Fibroblast of skin of left biceps (primary cell): ENCODE data around the gene VIM.

Source experiments
- DNase-seq, 2 experiments: peaks; one replicate each; pipeline ENCODE4 v3.0.0-alpha.2; 2013; ENCODE audit warnings: low read depth in 2 of 2

Gene VIM

DNA sequence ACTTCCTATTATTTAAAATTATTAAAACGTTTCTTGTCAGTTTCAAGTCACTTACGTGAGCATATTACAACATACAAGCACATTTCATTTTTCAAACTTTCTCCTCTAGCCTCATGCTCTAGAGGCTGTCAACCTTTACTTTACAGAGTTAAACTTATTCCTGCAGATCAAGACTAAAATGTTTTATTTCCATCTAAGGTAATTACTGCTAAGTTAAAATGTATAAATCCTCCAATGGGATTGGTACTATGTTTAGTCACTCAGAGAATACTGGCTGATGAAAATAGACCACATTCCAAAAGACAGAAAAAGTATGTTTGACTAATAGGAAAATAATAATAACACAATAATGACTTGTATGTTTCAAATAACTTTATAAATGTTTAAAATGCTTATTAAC, 18.2 kb upstream of the VIM start:
- no peak for DNase-seq

DNA sequence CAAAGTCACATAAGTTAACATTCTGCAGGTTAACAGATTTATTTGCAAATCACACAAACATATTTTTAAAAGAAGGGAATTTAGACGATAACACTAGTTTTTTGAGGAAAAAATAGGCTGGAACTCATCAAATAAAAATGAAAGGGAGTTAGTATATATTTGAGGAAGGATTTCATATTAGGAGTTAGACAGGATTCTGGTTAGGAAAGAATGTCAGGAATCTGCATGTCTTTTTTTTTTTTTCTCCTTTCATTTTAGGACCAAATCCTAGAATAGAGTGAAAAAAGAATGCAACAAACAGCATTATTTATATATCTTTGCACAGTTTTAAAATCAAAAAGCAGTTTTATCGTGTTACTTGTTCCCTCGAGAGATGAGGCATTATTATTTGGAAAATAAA, 17.7 kb upstream of the VIM start:
- DNase-seq, result no peak

DNA sequence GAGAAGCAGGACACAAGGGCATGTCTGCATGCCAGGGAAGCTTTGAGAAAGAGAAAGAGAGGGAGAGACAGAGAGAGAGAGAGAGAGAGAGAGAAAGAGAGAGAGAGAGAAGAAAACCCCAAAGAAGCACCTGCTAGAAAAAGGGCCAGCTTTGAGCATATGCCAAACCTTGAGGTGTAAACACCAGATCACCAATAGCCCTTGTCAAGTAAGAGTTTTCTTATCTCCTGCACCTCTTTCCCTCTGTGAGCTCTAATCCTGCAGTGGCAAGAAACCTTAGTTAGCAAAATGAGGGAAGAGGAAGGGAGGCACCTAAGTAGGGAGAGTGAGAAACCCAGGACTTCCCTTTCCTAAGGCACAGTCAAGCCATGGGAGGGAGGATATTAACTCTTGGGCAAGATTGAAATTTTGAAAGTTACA, 15.2 kb upstream of the VIM start:
- DNase-seq, result no peak

DNA sequence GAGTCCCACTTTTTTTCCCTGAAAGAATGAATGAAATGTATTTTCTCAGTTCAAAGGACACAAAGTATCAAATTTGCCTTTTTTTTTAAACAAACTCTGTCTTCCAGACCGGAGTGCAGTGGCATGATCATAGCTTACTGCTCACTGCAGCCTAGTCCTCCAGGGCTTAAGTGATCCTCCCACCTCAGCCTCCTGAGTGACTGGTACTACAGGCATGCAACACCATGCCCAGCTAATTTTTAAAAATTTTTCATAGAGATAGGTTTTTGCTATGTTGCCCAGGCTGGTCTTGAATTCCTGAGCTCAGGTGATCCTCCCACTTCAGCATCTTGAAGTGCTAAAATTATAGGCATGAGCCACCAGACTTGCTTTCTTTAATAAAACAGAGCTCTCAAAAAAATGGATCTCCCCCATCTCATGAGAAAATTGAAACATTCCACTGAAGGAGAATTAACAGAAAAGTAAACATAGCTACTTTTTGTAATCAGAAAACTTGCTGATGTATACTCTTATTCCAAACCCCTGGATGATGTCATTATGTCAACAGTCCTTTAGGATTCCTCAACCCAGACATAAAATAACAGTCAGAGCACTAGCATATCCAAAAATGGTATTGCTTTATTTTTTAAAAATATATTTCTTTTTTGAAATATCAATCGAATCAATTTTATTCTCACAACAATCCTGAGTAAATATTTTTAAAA, 14.2 kb upstream of the VIM start:
- DNase-seq, result no peak

DNA sequence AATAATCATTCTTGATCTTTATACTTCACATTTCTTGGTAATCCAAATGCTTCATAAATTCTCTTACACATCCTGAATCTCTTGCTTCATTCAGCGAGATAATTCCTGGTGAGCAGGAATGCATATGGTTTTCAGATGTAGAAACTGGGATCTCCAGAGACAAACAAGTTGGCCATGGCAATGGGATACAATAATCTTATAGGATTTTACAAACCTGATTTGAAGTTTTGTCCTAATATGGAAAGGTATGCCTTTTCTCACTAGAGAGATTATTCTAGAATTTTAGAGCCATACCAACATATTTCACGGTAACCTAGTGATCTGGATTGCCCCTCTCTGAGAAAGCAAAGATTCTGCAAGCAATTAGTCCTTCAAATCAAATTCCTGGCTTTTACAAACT, 13.5 kb upstream of the VIM start:
- DNase-seq, result peak; percentile 82 to 84

DNA sequence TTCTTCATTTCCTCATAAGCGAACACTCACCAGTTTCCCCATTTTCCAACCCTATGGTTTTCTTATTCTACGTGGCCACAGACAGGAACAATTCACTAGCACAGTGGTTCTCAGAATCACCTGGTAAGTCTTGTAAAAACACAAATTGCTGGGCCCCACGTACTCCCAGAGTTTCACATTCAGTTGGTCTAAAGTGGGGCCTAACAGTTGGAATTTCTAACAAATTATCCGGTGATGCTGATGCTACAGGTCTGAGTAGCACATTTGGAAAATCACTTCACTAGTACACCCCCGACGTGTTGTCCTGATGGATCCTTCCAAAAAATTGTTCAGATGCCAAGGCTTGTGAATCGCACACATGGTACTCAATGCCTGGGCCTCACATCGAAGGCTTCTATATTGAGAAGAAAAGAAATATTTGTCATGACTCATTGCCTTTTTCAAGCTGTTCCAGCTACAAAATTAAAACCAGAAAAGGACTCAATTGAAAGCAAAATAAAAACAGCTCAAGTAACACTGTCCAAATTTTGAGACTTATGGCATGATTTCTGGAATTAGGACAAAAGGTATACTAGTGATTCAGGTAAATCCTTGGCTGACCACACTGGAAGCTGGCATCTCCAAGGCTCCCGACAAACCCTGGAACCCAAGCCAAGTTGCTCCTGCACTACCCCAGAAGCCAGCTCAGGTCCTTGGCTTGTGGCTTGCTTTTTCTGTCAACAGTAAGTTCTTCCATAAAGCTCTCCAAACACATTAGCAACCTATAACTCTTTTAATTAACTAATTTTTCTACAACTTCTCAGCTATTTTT, 12.9 kb upstream of the VIM start:
- DNase-seq, result peak; percentile 99 to 100

DNA sequence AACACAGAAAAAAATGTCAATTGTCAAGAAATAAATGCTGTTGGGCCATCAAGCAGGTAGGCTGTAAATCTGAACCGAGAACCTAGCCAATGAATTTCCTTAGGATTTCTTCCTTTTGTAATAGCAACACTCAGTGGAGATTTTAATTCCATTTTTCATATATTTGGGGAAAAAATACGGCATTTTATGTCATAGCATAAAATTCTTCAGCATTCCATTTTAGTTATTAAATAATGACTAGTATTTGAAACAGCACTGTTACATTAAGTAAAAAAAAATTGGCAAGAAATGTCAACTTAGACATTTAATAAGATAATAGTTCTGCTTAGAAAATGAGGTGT, 12.3 kb upstream of the VIM start:
- DNase-seq, result no peak

DNA sequence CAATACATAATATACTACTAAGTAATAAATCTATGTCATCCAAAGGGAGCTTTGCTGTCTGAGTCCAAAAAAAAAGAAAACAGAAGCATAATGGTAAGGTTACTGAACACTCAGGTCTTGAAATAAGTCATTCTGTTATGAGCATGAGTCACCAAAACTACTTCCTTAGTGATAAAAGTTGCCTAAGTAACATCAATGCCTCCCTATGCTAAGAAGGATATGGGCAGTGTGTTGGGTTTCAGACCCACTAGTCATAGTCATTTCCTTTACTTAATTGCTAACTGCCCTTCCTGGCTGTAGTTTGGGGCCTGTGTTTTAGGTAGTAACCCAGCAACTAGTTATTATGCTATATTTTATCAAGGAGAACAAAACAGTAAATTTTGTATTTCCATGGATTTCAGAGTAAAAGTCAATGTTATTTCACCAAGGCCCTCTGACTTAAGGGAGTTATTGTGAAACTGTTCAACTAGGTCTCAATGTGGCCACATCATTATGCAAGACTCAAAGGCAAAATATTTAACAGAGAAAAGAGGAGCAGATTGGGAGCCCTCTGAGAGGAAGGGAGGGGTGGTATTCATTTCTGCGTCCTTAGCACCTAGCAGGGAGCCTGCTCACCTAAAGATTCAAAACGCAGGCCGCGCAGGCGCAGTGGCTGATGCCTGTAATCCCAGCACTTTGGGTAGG, 11.7 kb upstream of the VIM start:
- peak; percentile 85 to 90 for DNase-seq

DNA sequence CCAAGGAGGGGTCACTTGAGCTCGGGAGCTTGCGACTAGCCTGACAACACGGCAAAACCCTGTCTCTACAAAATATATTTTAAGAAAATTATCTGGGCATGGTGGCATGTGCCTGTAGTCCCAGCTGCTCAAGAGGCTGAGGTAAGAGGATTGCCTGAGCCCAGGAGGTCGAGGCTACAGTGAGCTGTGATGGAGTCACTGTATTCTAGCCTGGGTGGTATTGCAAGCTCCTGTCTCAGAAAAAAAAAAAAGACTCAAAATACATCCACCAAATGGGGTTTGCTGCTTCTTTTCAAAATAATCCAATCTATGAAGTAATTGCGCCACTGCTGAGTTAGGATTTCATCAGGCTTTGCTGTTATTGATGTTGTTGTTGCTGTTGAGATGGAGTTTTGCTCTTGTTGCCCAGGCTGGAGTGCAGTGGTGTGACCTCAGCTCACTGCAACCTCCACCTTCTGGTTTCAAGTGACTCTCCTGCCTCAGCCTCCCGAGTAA, 11.1 kb upstream of the VIM start:
- DNase-seq, result no peak

DNA sequence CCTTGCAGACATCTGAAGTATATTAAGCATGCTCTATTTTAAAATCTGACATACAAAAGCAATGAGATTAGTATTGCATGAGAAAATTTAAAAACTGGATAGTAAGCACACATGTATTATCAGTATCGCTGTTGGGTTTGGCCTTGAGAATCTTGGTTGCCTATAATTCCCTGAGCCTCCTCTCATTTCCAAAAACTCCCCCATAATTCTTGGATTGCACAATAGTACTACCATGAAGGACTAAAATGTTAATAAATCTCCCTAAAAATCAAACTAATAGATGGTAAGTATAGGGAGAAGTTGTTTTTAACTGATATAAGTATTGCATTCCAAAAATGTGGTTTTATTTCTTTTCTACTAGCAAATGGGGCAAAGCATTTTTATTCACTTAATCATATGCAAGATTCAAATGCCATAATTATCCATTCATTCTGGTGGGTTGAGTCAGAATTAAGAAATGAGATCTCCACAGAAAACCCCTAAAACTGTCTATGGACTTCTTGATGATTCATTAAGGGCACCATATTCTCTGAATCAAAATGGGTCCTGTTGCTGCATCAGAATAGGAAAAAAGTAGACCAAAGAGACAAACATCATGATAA, 10.3 kb upstream of the VIM start:
- DNase-seq, result peak; percentile 94 to 95

DNA sequence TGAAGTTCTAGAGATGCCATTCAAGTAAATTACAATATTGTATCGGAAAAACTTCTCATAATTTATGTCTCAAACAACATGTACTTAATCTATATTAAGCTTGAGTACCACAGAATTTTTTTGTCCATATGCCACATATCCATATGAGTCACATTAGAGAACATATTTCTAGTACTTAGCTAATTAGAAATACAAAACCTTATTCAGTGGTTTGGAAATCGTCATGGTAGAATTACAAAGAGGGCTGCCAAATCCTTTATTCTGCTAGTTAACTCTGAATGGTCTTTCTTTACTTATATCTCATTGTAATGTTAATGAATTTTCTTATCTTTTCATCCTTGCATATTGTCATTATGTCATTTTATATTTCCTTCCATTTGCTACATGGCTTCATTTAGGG, 9.0 kb upstream of the VIM start:
- no peak for DNase-seq

DNA sequence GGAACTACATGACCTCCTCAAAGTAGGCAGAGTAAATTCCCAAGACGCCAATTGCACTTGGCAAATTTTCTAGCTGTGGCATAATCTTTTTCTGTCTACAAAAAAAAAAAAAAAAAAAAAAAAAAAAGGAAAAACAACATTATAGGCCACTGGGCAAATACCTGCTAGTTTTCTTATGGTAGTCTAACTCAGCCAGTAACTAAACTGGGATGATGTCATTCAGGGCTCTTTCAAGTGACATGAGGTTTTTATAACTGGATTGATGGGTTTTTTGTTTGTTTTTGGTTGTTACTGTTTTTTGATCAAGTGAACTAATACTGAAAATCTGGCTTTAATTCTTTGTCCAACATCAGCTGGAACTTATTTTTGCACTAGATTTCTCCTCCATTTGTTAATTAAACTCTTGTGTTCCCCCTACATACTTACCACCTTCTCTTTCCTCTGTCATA, 7.4 kb upstream of the VIM start:
- DNase-seq, result no peak

DNA sequence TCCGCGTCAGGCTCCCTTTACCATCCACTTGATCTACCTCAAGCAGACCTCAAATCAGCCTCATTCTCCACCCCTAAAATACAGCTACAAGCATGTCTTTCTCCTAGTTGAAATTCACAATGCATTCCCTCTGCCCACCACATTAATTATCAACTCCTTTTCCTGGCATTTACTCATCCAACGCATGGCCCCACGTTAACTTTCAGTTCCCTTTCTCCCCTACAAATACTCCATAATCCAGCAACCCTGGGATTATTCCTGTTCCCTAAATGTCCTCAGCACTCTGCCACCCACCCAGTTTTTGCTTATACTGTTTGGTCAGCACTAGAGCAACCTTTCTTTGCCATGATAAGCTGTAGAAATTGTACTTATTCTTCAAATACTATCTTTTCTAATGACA, 5.7 kb upstream of the VIM start:
- no peak for DNase-seq

DNA sequence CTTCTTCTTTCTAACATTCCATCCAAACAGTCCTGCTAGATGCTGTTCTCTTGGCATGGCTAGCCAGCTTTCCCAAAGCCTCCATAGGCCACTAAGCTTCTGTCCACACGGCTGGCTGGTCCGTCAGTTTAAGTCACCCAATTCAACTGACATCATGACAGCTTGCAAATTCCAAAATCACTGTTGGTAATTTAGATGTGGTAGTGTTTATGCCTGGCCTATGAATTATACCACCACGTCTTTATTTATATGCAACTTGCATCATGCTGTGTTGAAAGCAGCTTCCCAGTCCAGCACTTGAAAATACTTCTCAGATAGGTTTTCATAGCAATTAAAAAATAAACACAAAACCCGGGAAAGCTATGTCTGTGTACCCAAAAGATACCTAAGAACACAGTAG, 2.2 kb upstream of the VIM start:
- DNase-seq, result no peak

DNA sequence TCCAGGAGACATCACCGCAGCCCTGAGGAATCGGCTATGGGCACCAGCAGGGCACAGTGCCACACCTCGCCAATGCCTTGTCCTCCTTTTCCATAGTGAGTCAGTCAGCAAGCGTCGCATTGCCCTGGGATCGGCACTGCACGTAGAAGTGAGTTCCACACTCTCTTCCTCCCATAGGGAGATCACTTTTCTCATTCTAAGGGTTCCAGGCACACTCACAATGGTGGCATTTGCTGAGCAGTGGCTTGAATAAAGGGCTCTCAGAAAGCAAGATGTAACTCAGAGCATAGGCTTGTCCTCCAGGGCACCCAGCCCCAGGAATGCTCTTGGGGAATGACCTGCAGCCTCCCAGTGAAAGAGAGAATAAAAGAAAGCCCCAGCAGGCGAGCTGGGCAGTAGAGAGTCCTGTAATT, 1.1 kb upstream of the VIM start:
- no peak for DNase-seq

DNA sequence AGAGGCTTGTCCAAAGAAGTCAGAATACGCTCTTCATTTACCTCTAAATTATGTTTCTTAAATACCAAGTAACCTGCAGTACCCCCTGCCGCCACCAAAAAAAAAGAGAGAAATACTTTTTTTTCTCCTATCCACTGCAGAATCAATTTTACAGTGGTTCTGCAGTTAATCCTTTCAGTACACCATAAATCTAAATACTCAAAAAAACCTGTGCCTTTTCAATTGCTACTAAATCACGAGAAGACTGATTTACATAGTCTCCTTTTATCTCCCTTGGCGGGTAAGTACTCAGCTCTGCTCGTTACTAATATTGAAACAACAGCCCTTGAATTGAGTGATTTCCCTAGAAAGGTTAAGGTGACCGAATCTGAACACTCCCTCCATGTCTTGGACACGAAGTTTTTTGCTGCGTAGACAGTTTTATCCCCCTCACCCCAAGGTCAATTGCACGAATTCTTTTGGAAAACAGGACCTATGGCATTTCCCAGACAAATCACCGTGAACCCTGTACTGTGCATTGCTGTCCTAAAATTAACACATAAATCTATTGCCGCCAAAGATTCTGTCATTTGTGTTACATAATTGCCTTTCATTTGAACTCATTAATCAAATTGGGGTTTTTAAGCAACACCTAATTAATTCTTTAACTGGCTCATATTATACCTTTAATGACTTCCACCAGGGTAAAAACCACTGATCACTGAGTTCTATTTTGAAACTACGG, 512 bp upstream of the VIM start:
- DNase-seq, result no peak

DNA sequence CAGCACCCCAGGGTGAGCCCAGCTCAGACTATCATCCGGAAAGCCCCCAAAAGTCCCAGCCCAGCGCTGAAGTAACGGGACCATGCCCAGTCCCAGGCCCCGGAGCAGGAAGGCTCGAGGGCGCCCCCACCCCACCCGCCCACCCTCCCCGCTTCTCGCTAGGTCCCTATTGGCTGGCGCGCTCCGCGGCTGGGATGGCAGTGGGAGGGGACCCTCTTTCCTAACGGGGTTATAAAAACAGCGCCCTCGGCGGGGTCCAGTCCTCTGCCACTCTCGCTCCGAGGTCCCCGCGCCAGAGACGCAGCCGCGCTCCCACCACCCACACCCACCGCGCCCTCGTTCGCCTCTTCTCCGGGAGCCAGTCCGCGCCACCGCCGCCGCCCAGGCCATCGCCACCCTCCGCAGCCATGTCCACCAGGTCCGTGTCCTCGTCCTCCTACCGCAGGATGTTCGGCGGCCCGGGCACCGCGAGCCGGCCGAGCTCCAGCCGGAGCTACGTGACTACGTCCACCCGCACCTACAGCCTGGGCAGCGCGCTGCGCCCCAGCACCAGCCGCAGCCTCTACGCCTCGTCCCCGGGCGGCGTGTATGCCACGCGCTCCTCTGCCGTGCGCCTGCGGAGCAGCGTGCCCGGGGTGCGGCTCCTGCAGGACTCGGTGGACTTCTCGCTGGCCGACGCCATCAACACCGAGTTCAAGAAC, 1.1 kb downstream of the VIM start:
- DNase-seq, result peak; percentile 91

DNA sequence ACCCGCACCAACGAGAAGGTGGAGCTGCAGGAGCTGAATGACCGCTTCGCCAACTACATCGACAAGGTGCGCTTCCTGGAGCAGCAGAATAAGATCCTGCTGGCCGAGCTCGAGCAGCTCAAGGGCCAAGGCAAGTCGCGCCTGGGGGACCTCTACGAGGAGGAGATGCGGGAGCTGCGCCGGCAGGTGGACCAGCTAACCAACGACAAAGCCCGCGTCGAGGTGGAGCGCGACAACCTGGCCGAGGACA, 1.6 kb downstream of the VIM start:
- DNase-seq, result no peak

DNA sequence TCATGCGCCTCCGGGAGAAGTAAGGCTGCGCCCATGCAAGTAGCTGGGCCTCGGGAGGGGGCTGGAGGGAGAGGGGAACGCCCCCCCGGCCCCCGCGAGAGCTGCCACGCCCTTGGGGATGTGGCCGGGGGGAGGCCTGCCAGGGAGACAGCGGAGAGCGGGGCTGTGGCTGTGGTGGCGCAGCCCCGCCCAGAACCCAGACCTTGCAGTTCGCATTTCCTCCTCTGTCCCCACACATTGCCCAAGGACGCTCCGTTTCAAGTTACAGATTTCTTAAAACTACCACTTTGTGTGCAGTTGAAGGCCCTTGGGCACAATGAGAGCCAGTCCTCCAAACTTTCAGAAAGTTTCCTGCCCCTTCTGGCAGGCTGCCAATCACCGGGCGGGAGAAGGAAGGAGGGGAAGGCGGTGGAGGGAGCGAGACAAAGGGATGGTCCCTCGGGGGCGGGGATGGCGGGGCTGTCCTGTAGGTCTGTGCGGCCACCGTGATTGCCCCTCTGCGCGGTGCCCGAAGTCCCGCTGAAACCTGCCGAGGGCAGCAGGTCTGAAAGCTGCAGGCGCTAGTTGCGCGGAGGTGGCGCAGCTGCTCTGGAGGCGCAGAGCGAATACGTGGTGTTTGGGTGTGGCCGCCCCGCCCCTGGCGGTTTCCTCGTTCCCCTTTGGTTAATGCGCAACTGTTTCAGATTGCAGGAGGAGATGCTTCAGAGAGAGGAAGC, 2.1 kb downstream of the VIM start:
- no peak for DNase-seq

DNA sequence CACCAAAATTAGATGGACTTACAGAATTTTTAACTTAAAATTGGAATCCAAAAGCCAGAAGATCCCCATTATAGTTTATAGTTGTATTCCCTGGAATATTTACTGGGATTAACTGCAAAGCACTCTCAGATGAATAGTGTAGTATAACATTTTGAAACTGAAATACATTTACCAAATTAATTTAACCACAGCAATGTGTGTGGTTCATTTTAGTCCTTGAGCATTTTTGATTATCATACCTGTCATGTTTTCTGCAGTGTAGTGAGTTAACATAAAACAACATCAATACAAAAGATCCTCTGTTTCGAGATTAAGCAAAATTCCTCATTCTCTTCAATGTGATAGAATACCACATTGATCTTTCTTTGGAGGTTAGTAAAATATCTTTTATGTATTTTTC, 3.7 kb downstream of the VIM start:
- no peak for DNase-seq
